ENCODE data around the gene CADM3.

CADM3 gene

GRCh38 chr1:159152031-159152430, 19.4 kb upstream of the CADM3 start:
- no peak overlapping the region for H3K4me3 ChIP-seq (ENCODE audit: low read length)
- 49% methylated on average over 1 of the region's 3 CpGs for WGBS
- H3K36me3 ChIP-seq (ENCODE audit: insufficient read depth, low read length) = no peaks in the 10 kb centered on the region
- no peak overlapping the region for H3K9ac ChIP-seq (ENCODE audit: low read depth, low read length)
- no peaks in the 10 kb centered on the region for H3K9me3 ChIP-seq (ENCODE audit: insufficient read depth, low read depth, low read length)
- no peak overlapping the region for H3K27ac ChIP-seq (ENCODE audit: low read depth, low read length)
- no peaks in the 10 kb centered on the region for H3K4me1 ChIP-seq (ENCODE audit: insufficient read depth, low read length)
- H3K27me3 ChIP-seq (ENCODE audit: insufficient read depth, low read length) = no peaks in the 10 kb centered on the region

- Histone ChIP-seq H3K36me3 (ENCODE audit: insufficient read depth, low read length) (no peaks in the 10 kb centered on the region), H3K4me3 (ENCODE audit: low read length) (no peak overlapping the region), H3K27ac (ENCODE audit: low read depth, low read length) (no peak overlapping the region), H3K9ac (ENCODE audit: low read depth, low read length) (no peak overlapping the region), H3K27me3 (ENCODE audit: insufficient read depth, low read length) (no peaks in the 10 kb centered on the region), H3K4me1 (ENCODE audit: insufficient read depth, low read length) (peaks cover 4% of the 10 kb centered on the region; the same call in 1 of the 2 replicates), H3K9me3 (ENCODE audit: insufficient read depth, low read depth, low read length) (peaks cover 2% of the 10 kb centered on the region; the same call in 1 of the 2 replicates)
- 11% methylated on average over 4 of the region's 4 CpGs for WGBS
Measured at GRCh38 chr1:159161001-159161718, 10.3 kb upstream of the CADM3 start.

GRCh38 chr1:159161719-159162026, 9.7 kb upstream of the CADM3 start:
- Histone ChIP-seq H3K36me3 (ENCODE audit: insufficient read depth, low read length) (no peaks in the 10 kb centered on the region), H3K27ac (ENCODE audit: low read depth, low read length) (no peak overlapping the region), H3K9me3 (ENCODE audit: insufficient read depth, low read depth, low read length) (peaks cover 2% of the 10 kb centered on the region; the same call in 1 of the 2 replicates), H3K4me1 (ENCODE audit: insufficient read depth, low read length) (peaks cover 4% of the 10 kb centered on the region; the same call in 1 of the 2 replicates), H3K27me3 (ENCODE audit: insufficient read depth, low read length) (no peaks in the 10 kb centered on the region), H3K4me3 (ENCODE audit: low read length) (no peak overlapping the region), H3K9ac (ENCODE audit: low read depth, low read length) (no peak overlapping the region)
- 88% methylated on average over 1 of the region's 1 CpG for WGBS

GRCh38 chr1:159162516-159163265, 8.7 kb upstream of the CADM3 start:
- Histone ChIP-seq H3K36me3 (ENCODE audit: insufficient read depth, low read length) (no peaks in the 10 kb centered on the region), H3K4me3 (ENCODE audit: low read length) (no peak overlapping the region), H3K27me3 (ENCODE audit: insufficient read depth, low read length) (no peaks in the 10 kb centered on the region), H3K9me3 (ENCODE audit: insufficient read depth, low read depth, low read length) (peaks cover 1% of the 10 kb centered on the region; the same call in 1 of the 2 replicates), H3K27ac (ENCODE audit: low read depth, low read length) (no peak overlapping the region), H3K4me1 (ENCODE audit: insufficient read depth, low read length) (peaks cover 4% of the 10 kb centered on the region; the same call in 1 of the 2 replicates), H3K9ac (ENCODE audit: low read depth, low read length) (no peak overlapping the region)
- 84% methylated on average over 4 of the region's 4 CpGs for WGBS

- no peak overlapping the region for H3K27ac ChIP-seq (ENCODE audit: low read depth, low read length)
- peaks cover 4% of the 10 kb centered on the region; the same call in 1 of the 2 replicates for H3K4me1 ChIP-seq (ENCODE audit: insufficient read depth, low read length)
- no peak overlapping the region for H3K4me3 ChIP-seq (ENCODE audit: low read length)
- WGBS = 62% methylated on average over 9 of the region's 9 CpGs
- no peaks in the 10 kb centered on the region for H3K27me3 ChIP-seq (ENCODE audit: insufficient read depth, low read length)
- H3K9ac ChIP-seq (ENCODE audit: low read depth, low read length) = no peak overlapping the region
- no peaks in the 10 kb centered on the region for H3K36me3 ChIP-seq (ENCODE audit: insufficient read depth, low read length)
- H3K9me3 ChIP-seq (ENCODE audit: insufficient read depth, low read depth, low read length) = no peaks in the 10 kb centered on the region
Measured at GRCh38 chr1:159163614-159164228, 7.7 kb upstream of the CADM3 start.

GRCh38 chr1:159168043-159168442, 3.4 kb upstream of the CADM3 start:
- 74% methylated on average over 4 of the region's 4 CpGs for WGBS
- Histone ChIP-seq H3K4me1 (ENCODE audit: insufficient read depth, low read length) (peaks cover 4% of the 10 kb centered on the region; the same call in 1 of the 2 replicates), H3K27me3 (ENCODE audit: insufficient read depth, low read length) (peaks cover 13% of the 10 kb centered on the region; the same call in 1 of the 2 replicates)

GRCh38 chr1:159170639-159171038, 776 bp upstream of the CADM3 start:
- Histone ChIP-seq H3K9me3 (ENCODE audit: insufficient read depth, low read depth, low read length) (no peaks in the 10 kb centered on the region), H3K27ac (ENCODE audit: low read depth, low read length) (no peak overlapping the region), H3K4me3 (ENCODE audit: low read length) (peak overlapping the region; percentile 95), H3K9ac (ENCODE audit: low read depth, low read length) (no peak overlapping the region), H3K36me3 (ENCODE audit: insufficient read depth, low read length) (no peaks in the 10 kb centered on the region), H3K27me3 (ENCODE audit: insufficient read depth, low read length) (peaks cover 13% of the 10 kb centered on the region; the same call in 1 of the 2 replicates), H3K4me1 (ENCODE audit: insufficient read depth, low read length) (no peaks in the 10 kb centered on the region)
- WGBS = 71% methylated on average over 5 of the region's 5 CpGs

More at GRCh38 chr1:159168043-159168442, 3.4 kb upstream of the CADM3 start:
- Histone ChIP-seq H3K4me3 (ENCODE audit: low read length) (no peak overlapping the region), H3K27ac (ENCODE audit: low read depth, low read length) (no peak overlapping the region), H3K36me3 (ENCODE audit: insufficient read depth, low read length) (no peaks in the 10 kb centered on the region), H3K9ac (ENCODE audit: low read depth, low read length) (no peak overlapping the region), H3K9me3 (ENCODE audit: insufficient read depth, low read depth, low read length) (no peaks in the 10 kb centered on the region)

GRCh38 chr1:159171688-159172501, 480 bp downstream of the CADM3 start:
- Histone ChIP-seq H3K4me1 (ENCODE audit: insufficient read depth, low read length) (no peaks in the 10 kb centered on the region), H3K9ac (ENCODE audit: low read depth, low read length) (peak overlapping the region; percentile 20; the same call in 1 of the 2 replicates), H3K4me3 (ENCODE audit: low read length) (peak overlapping the region; percentile 95), H3K36me3 (ENCODE audit: insufficient read depth, low read length) (no peaks in the 10 kb centered on the region), H3K27ac (ENCODE audit: low read depth, low read length) (no peak overlapping the region), H3K9me3 (ENCODE audit: insufficient read depth, low read depth, low read length) (no peaks in the 10 kb centered on the region), H3K27me3 (ENCODE audit: insufficient read depth, low read length) (peaks cover 13% of the 10 kb centered on the region; the same call in 1 of the 2 replicates)
- WGBS = under 1% methylated on average over 48 of the region's 49 CpGs

GRCh38 chr1:159172614-159173291, 1.3 kb downstream of the CADM3 start:
- H3K27ac ChIP-seq (ENCODE audit: low read depth, low read length) = no peak overlapping the region; the same call in 1 of the 2 replicates
- no peaks in the 10 kb centered on the region for H3K9me3 ChIP-seq (ENCODE audit: insufficient read depth, low read depth, low read length)
- H3K27me3 ChIP-seq (ENCODE audit: insufficient read depth, low read length) = peaks cover 13% of the 10 kb centered on the region; the same call in 1 of the 2 replicates
- H3K9ac ChIP-seq (ENCODE audit: low read depth, low read length) = no peak overlapping the region
- H3K4me3 ChIP-seq (ENCODE audit: low read length) = peak overlapping the region; percentile 95
- H3K4me1 ChIP-seq (ENCODE audit: insufficient read depth, low read length) = no peaks in the 10 kb centered on the region
- WGBS = 1% methylated on average over 17 of the region's 17 CpGs
- H3K36me3 ChIP-seq (ENCODE audit: insufficient read depth, low read length) = no peaks in the 10 kb centered on the region

GRCh38 chr1:159173320-159173719, 1.9 kb downstream of the CADM3 start:
- Histone ChIP-seq H3K27ac (ENCODE audit: low read depth, low read length) (no peak overlapping the region), H3K9me3 (ENCODE audit: insufficient read depth, low read depth, low read length) (no peaks in the 10 kb centered on the region), H3K36me3 (ENCODE audit: insufficient read depth, low read length) (no peaks in the 10 kb centered on the region), H3K4me3 (ENCODE audit: low read length) (peak overlapping the region; percentile 95), H3K27me3 (ENCODE audit: insufficient read depth, low read length) (peaks cover 13% of the 10 kb centered on the region; the same call in 1 of the 2 replicates), H3K4me1 (ENCODE audit: insufficient read depth, low read length) (no peaks in the 10 kb centered on the region), H3K9ac (ENCODE audit: low read depth, low read length) (no peak overlapping the region)
- 25% methylated on average over 7 of the region's 7 CpGs for WGBS
